Measurements from ENCODE around the gene PLXNA1.

DNA sequence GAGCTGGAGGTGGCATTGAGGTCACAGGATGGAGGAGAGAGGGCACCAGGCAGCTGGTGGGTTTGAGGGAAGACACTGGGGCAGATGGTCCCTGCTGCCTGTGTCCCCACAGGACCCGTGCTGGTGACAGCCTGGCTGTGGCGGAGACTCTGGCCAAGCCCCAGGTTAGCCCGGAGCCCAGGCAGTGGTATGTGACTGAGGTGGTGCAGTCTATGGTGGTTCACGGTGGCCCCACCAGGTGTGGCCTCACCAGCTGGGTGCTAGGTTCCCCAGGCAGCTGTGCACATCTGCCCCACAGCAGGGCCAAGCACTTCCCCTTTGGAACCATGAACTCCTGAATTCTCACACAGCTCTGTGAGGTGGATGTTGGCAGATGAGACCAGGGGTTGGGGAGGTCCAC lies 15.4 kb downstream of the PLXNA1 start:
- TF ChIP-seq POLR2AphosphoS5 (IDR thresholded peaks at IDR 0.05; ENCODE audit: low read depth, low read length) (no peak), POLR2A (IDR thresholded peaks at IDR 0.05; ENCODE audit: low read depth, low read length) (no peak), PAX5 (IDR thresholded peaks at IDR 0.05; ENCODE audit: insufficient read depth, low read length, severe bottlenecking) (no peak)

Data from GM12891 (cell line).